ENCODE results near the gene PFDN2. TPM values are rescaled to one million over a fixed set of nuclear protein-coding genes. Genes with fewer than 3 reads are reported as not detected.
"Not testable (repeated sequence)": the region's sequence is repeated elsewhere in the genome, so short reads cannot be mapped to it uniquely, and the experiment has no call there.

PFDN2 gene
- total RNA-seq, 1 donor: 21.8 TPM

DNA sequence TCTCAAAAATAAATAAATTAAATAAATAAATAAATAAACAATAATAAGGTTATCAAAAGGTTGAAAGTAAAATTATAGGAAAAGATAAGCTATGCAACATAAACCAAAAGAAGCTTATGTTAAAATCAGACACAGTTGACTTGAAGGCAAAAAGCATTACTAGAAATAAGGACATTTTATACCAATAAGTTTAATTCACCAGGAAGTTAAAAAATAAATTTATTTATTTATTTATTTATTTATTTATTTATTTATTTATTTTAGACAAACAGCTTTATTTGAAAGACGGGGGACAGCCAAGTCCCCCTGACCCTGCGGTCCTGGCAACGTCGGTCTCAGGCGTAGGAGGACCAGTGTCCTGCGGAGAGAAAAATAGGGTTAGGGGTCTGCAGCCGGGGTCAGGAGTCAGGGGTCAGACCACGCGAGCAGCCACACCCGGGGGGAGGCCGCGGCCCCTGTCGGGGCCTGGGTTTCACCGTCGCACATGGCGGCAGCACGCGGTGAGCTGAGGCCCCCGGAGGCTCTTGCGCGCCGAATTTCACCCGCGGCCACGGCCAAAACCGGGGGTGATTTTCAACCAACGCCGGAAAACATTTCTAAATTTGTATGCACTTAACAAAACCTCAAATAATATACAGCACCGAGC is 23.0 kb upstream of the PFDN2 start:
- no peak for DNase-seq (ENCODE audit: low read depth in 2 of 3, low spot score in 2 of 3)

DNA sequence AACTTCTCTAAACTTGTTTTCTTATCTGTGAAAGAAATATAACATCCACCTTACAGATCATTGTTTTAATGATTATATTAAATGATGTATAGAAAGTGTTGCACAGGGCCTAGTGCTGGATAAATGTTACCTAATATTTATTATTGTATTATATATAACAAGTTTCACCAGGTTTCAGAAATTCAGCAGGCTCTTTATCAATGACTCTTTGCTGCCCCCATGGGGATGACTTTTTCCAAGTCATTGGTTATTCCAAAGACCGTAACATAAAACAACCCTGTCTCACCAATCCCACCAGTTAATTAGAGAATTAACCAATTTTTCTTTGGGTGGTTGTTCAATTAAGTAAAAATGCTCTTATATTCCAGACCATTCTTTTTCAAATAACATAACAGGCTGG is 21.9 kb upstream of the PFDN2 start:
- peak in 1 of 3 donors; percentile 76 for DNase-seq (ENCODE audit: low read depth in 2 of 3, low spot score in 2 of 3)

DNA sequence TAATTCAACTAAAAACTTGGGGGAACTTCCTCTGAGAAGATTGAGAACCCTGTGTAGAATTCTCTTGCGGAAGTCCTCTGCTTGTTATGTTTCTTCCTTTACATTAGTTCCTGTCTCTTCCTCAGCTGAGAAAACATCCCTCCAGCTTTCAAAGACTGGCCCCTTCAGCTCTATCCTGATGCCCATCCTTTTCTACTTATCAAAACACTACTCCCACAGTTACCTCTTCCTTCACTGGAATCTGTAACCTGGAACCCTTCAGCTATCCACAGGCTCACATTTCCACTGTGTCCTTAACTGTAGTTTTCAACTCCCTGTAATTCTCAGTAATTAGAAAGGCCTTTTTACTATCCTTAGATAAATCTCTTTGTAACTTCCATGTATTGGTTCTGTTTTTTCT is 20.6 kb upstream of the PFDN2 start:
- DNase-seq (ENCODE audit: low read depth in 2 of 3, low spot score in 2 of 3): no peak

DNA sequence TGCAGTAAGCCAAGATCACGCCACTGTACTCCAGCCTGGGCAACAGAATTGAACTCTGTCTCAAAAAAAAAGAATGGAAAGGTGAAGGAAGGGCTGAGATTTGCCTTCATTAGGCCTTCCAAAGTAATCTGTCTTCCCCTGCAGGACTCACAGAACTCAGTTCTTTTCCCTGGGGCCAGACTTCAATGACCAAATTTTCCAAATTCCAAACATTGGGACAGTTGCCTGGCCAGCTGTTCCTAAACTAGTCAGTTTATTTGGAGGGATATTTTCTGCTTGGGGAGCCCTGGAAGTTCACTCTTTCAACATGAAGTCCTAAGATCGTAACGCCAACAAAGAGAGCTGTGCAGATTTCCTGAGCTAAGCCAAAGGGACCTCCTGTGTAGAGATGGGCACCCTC is 20.0 kb upstream of the PFDN2 start:
- DNase-seq (ENCODE audit: low read depth in 2 of 3, low spot score in 2 of 3): no peak

DNA sequence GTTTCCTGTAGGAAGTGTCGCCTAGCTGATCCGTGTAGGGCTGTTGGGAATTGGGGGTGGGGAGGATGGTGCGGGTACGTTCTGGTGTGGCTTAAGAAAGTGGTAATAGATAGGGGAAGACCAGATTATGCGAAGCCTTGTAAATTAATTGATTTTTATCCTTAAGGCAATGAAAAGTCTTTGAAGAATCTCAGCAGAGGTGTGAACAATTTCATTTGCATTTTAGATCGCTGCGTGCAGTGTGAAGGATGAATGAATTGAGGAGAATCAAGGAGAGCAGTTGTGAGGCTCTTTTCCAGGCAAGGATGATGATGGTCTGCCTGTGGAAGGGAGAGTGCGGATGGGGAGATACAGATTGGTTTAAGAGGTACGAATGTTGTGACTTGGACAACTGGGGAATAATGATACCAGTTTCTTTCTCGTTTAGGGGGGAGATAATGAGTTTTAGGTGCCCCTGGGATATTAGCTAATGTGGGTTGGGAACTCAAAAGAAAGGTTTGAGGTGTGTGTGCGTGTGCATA is 15.4 kb upstream of the PFDN2 start:
- DNase-seq (ENCODE audit: low read depth in 2 of 3, low spot score in 2 of 3): no peak

DNA sequence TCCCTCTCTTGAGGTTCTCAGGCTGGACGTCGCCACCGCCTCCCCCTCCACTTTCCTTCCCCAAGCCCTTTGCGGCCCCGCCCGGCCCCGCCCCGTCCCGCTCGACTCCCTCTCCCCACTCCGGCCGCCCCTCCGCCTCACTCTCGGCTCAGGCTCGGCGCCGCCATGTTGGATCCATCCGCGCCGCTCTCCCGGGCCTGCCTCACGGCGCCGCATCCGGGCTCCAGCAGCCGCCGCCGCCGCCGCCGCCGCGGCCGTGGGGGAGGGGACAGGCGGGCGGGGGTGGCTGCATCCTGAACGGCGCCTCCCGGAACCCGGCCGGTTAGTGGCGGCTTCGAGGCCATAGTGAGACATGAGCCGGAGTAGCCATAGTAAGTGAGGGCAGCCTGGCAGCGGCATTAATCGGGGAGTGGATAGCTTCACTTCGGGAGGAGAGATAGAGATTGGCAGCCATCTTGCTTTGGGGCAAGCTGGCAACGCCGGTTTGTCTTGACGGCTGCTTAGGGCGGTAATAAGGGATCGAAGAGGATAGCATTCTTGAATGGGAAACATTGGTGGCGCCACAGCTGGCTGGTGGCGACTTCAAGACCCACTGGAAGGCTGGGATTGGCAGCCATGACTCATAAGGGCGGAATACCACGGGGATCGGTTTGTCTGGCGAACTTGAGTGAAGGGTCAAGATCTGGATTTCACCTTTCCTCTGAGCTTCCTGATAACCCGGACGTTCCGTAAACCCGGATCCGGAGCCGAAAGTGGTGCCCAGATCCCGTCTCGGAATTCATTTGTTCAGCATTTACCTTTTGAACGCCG is 14.8 kb upstream of the PFDN2 start, which contains the start of gene DEDD:
Gene DEDD, minus strand, starts transcription at position 258 of the 810 bp plus-strand sequence. CDS start 8,205 bp downstream, outside the sequence.
- DNase-seq (ENCODE audit: low read depth in 2 of 3, low spot score in 2 of 3): peak; percentile 75 to 96 (median 96)

DNA sequence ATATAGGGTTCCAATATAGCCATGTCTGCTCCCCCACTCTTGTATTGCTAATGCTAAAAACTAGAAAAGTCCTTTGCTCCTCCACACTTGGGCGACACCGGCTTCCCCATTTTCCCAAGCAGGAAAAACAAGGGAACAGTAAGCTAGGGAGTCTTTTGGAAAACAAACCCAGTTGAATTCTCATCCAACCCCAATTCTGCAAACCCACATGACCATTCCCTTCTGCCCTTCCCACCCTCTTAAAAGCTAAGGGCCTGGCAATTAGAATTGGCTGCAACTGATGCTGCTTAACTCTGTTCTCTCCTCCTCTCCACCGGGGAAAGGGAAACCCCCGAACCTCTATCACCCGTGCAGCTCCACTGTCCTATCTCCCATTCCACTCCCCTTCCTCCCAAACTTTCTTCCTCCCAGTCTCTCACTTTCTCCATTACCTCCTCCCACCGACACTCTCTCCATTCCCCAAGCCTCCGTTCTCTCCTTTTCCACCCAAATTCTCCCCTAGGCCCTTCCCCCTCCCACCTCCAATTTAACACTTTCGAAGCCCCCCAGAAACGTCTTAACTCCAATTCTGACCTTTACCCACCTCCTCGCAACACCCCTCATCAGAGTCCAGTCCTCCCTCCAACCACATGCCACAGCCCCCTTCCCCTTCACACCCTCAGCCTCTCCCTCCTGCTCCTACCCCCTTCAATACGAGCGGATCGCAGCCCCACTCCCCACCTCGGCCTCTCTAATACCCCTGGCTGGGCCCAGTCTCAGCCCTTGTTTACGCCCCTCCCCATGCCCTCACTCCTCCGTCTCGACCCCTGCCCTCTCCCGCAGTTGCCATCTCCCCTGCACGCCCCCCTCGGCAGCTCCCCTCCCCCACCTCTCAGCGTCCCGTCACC is 13.9 kb upstream of the PFDN2 start:
- no peak for DNase-seq (ENCODE audit: low read depth in 2 of 3, low spot score in 2 of 3)

DNA sequence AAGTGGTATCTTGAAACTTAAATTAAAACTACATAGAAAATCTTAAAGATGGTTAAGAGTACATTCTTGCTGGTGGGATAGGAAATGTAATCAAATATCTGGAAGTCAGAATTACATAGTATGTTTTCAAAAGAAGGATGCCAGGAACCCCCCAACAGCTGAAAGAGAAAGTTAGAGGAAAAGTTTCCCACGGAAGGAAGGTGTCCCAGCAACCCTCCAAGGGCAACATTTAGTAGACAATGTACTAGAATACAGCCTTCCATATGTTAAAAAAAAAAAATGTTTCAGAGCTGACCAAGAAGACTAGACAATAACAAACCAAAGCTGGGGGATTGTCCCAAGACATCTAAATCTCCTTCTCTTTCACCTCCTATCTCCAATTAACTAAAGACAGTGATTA is 12.4 kb upstream of the PFDN2 start:
- DNase-seq (ENCODE audit: low read depth in 2 of 3, low spot score in 2 of 3): no peak

DNA sequence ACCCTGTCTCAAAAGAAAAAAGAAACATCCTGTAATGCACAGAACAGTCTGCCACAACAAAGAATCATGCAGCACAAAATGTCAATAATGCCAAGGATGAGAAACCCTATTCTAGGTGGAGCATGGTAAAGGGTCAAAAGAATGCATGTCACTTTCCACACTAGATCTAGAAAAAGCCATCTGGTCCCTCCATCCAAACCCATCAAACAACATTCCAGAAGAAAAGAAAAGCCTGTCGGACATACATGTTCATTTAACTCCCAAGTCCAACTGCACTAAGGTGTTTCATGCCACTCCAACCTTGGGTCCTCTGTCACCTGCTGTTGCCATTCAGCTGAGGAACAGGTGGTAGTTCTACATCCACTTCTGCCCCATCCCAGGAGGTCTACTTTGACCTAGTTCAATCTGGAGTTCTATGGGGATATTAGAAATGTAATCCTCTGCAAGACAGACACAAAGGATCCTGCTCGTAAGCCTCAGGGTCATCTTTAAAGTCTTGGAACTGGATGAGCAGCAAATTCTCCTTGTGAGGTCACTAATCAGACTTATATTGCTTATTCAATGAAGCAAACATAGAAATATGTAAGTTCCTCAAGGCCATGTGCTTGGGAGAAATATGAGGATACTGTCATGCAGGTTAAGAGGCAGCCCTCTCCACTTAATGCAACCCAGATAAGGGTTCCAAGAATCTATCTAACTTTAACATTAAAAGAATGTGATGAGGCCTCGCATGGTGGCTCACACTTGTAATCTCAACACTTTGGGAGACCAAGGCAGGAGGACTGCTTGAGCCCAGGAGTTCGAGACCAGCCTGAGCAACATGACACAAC is 11.0 kb upstream of the PFDN2 start:
- DNase-seq (ENCODE audit: low read depth in 2 of 3, low spot score in 2 of 3): no peak

DNA sequence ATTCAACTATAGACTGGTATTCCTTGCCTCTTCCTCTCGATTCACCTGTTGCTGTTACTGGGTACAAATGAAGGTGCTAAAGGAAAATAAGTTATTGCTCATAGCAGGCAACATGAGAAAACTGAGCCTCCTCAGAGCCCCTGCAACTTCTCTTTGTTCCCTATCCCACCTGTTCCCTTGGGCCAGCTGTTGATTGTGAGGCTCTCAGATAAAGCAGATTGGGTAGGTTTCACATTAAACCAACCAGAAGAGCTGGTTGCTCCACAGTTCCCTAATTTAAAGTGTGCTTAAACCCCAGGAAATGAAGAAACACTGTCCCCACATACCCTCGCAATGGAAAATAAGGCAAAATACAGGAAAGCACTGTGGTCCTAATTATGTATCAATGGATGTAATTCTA is 9.8 kb upstream of the PFDN2 start:
- no peak for DNase-seq (ENCODE audit: low read depth in 2 of 3, low spot score in 2 of 3)

DNA sequence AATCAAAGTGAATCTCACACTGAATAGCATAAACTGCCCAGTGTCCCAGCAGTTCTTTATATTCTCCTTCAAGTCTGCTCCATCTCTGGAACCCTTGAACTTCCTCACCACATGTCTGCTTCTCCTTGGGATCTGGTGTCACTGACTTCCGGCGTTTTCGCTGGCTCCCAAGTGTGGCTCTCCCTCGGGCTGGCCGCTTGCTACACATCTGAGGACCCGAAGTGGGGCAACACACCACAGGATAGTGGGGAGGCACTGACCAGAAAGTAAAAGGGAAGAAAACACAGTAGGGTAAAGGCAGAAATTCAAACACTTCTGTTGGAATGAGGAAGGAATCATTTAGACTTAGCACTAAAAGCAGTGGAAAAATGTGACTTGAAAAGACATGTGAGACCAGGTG is 5.1 kb upstream of the PFDN2 start:
- DNase-seq (ENCODE audit: low read depth in 2 of 3, low spot score in 2 of 3): no peak

DNA sequence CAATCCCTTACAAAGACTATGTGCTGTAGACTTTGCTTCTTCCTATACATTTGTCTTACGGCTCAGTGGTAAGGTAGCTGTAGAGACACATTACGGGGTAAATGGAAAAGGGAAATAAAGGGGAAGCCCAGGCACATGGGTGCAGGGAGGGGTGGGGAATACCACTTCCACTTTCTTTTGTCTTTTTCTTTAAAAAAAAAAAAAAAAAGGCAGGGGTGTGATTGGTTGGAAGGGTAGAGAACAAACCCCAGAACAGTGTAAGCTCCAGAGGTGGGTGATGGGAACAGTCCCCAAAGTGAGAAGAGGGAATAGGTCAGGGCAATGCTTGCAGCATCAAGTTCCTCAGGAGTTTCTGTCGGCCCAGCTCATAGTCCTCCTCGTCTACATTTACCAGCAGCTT is 4.0 kb upstream of the PFDN2 start:
- DNase-seq (ENCODE audit: low read depth in 2 of 3, low spot score in 2 of 3): peak in 2 of 3 donors; percentile 31 to 52

DNA sequence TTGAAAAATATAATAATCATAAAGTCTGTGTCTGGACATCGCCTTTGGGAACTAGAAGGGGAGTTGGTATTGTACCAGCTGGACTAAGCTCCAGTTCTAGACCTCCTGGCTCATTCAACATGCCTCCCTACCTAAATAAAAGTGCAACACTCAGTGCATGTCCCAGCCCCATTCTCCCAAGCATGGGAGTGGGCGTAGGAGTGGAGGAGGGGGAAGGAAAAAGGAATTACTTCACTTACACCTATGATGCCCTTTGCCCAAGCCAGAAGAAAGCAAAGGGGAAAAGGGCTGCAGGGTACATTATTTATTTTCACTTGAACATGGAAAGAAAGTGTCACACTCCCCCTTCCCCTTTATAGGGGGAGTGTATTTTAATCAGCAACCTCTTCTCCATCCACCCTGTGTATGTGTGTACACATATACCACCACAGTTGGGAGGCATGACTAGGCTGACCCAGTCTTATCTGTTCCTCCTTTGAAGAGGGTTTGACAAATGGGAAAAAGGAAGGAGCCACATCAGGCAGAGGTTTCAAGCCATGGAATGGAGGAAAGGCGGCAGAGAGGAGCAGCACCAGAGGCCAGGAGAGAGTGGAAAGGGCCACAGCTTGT is 3.3 kb upstream of the PFDN2 start:
- DNase-seq (ENCODE audit: low read depth in 2 of 3, low spot score in 2 of 3): no peak

DNA sequence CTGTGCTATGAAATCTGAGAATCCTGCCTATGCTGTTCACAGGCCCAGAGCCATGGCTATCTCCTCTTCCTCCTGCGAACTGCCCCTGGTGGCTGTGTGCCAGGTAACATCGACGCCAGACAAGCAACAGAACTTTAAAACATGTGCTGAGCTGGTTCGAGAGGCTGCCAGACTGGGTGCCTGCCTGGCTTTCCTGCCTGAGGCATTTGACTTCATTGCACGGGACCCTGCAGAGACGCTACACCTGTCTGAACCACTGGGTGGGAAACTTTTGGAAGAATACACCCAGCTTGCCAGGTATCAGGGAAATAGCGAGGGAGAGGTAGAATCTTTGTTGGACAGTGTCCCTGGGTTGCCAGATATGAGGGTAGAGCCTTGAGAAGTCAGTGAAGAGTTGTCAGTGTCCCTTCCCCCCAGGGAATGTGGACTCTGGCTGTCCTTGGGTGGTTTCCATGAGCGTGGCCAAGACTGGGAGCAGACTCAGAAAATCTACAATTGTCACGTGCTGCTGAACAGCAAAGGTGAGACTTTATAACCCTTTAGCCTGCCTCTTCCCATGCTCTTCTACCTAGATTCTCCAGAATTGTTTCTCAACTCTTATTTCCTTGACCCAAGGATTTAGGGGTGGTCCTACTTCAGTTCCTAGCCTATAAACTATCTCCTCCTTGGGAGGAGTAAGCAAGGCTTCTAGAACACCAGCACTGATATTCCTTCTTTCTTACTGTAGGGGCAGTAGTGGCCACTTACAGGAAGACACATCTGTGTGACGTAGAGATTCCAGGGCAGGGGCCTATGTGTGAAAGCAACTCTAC is 1.5 kb upstream of the PFDN2 start:
- peak; percentile 35 to 63 (median 61) for DNase-seq (ENCODE audit: low read depth in 2 of 3, low spot score in 2 of 3)

DNA sequence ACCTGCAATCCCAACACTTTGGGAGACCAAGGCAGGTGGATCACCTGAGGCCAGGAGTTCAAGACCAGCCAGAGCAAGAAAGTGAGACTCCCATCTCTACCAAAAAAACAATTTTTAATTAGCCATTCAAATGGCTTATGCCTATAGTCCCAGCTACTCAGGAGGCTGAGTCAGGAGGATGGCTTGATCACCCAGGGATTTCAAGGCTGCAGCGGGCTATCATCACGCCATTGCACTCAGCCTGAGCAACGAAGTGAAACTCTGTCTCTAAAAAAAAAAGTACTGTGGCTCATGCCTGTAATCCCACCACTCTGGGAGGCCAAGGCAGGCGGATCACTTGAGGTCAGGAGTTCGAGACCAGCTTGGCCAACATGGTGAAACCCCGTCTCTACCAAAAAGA is 1.9 kb downstream of the PFDN2 start:
- not testable (repeated sequence) for DNase-seq (ENCODE audit: low read depth in 2 of 3, low spot score in 2 of 3)

DNA sequence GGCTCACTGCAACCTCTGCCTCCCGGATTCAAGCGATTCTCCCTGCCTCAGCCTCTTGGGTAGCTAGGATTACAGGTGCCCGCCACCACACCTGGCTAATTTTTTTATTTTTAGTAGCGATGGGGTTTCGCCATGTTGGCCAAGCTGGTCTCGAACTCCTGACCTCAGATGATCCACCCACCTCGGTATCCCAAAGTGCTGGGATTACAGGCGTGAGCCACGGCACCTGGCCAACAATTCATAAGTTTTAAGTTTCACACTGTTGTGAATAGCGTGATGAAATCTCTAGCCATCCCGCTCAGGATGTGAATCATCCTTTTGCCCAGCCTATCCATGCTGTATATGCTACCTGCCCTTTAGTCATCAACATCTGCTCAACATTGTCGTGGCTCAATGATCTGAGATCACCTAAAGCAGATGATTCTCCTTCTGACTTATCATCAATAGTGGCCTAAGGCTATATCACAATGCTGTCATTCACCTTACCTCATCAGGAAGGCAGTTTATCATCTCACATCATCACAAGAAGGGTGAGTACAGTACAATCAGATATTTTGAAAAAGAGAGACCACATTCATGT is 2.6 kb downstream of the PFDN2 start:
- no peak for DNase-seq (ENCODE audit: low read depth in 2 of 3, low spot score in 2 of 3)

DNA sequence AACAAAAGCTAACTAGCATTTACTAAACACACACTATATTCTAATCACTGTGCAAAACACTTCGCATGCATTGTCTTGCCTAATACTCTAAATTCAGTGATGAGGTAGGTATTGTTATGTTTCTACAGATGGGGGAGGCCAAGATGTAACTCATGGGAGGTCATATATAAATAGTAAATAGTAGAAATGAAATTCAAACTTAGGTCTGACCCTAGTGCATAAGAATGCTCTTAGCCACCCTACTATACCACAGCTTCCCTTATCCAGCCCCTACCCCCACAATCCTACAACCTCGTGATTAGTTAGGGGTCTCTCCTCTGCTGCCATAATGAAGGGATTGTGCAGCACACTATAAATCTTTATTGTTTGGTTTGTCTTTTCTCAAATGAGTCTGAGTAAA is 3.3 kb downstream of the PFDN2 start:
- DNase-seq (ENCODE audit: low read depth in 2 of 3, low spot score in 2 of 3): no peak

DNA sequence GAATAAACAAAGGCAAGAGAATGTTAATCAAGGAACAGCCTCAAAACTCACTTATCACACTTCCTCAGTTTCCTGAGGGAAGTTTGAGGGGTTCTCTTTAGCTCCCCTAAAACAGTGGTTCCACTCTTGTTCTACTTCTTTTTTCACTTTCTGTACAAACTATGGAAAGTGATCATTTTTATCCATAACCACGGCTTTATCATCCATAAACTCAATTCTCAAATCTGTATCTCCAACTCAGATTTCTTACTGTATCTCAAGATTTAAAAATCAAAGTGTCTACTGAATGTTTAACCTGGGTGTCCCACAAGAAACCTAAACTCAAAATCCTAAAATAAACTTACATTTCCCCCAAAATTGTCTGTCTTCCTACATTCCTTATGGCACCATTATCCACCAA is 3.9 kb downstream of the PFDN2 start:
- no peak for DNase-seq (ENCODE audit: low read depth in 2 of 3, low spot score in 2 of 3)

DNA sequence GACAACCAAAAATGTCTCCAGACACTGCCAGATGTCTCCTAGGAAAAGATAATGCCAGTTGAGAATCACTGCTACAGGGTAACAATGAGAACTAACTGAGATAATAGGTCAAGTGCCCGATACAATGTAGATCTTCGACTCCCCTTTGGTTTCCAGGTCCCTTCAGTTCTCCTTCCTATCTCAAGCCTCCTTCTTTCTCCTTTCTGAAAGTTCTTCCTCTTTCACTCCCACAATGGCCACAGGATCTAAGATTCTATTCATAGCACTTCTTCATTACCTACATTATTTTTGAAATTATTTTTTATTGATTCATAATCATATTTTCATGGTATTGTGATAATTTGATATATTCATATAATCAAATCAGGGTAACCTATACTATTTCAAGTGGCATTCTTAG is 6.3 kb downstream of the PFDN2 start:
- no peak for DNase-seq (ENCODE audit: low read depth in 2 of 3, low spot score in 2 of 3)
